Progenitor cell of endocrine pancreas (in vitro differentiated cells): ENCODE data around the gene SFXN5. TPM values are rescaled to one million over a fixed set of nuclear protein-coding genes. Genes with fewer than 3 reads are reported as not detected.

ENCODE experiments used
- DNase-seq: peaks from one replicate; pipeline ENCODE4 v3.0.0; 2021; ENCODE audit warnings: low spot score; ENCODE audit not compliant: unreplicated experiment
- H3K27ac Mint-ChIP-seq: 2 replicates; pipeline ENCODE4 v1.8.0; 2021; ENCODE audit warnings: mild to moderate bottlenecking, moderate library complexity, mixed read lengths
- H3K27me3 Mint-ChIP-seq: 2 replicates; pipeline ENCODE4 v1.8.0; 2021; ENCODE audit warnings: mixed read lengths
- H3K36me3 Mint-ChIP-seq: 2 replicates; pipeline ENCODE4 v1.8.0; 2022; ENCODE audit warnings: mixed read lengths; ENCODE audit not compliant: insufficient read depth
- H3K4me1 Mint-ChIP-seq: 2 replicates; pipeline ENCODE4 v1.8.0; 2021; ENCODE audit warnings: low read depth, mixed read lengths
- H3K4me3 Mint-ChIP-seq: 2 replicates; pipeline ENCODE4 v1.8.0; 2021; ENCODE audit warnings: low read depth, mild to moderate bottlenecking, moderate library complexity, mixed read lengths
- H3K9me3 Mint-ChIP-seq: 2 replicates; pipeline ENCODE4 v1.8.0; 2021; ENCODE audit warnings: low read depth, mixed read lengths
- CTCF ChIP-seq: fragments of 200-600 bp; sonication (generic); IDR thresholded peaks from one replicate; pipeline ENCODE4 v1.5.0; 2021; ENCODE audit warnings: antibody characterized with exemption, mild to moderate bottlenecking; ENCODE audit not compliant: unreplicated experiment
- total RNA-seq: library from RNA; stranded (reverse); gene quantifications from 2 replicates; pipeline ENCODE4 v1.2.1, GENCODE V29; 2021

The SFXN5 gene
- total RNA-seq, 1 donor from 2014 or later, result 33.1 TPM

- H3K4me3 Mint-ChIP-seq, result peak overlapping the region; percentile 53
- no peak for TF ChIP-seq CTCF
- H3K27ac Mint-ChIP-seq, result no peak overlapping the region
- H3K27me3 Mint-ChIP-seq, result peaks cover 70% of the 10 kb centered on the region
- no peaks in the 10 kb centered on the region for H3K36me3 Mint-ChIP-seq
- H3K4me1 Mint-ChIP-seq, result peaks cover 9% of the 10 kb centered on the region
- no peak for DNase-seq
- H3K9me3 Mint-ChIP-seq, result no peaks in the 10 kb centered on the region
Measured at GRCh38 chr2:72920318-72921087, 151.0 kb downstream of the SFXN5 start.

GRCh38 chr2:72919414-72920317, 151.8 kb downstream of the SFXN5 start:
- H3K36me3 Mint-ChIP-seq, result no peaks in the 10 kb centered on the region

GRCh38 chr2:72917877-72918553, 153.5 kb downstream of the SFXN5 start:
- no peak for TF ChIP-seq CTCF
- H3K4me1 Mint-ChIP-seq, result peaks cover 10% of the 10 kb centered on the region
- peaks cover 84% of the 10 kb centered on the region for H3K27me3 Mint-ChIP-seq
- peak overlapping the region; percentile 55 for H3K4me3 Mint-ChIP-seq
- H3K9me3 Mint-ChIP-seq, result no peaks in the 10 kb centered on the region
- no peaks in the 10 kb centered on the region for H3K36me3 Mint-ChIP-seq
- no peak for DNase-seq
- no peak overlapping the region for H3K27ac Mint-ChIP-seq

More at GRCh38 chr2:72919414-72920317, 151.8 kb downstream of the SFXN5 start:
- H3K27me3 Mint-ChIP-seq, result peaks cover 78% of the 10 kb centered on the region
- TF ChIP-seq CTCF, result no peak
- peaks cover 11% of the 10 kb centered on the region for H3K4me1 Mint-ChIP-seq
- no peak overlapping the region for H3K27ac Mint-ChIP-seq
- DNase-seq, result no peak
- H3K9me3 Mint-ChIP-seq, result no peaks in the 10 kb centered on the region
- H3K4me3 Mint-ChIP-seq, result no peak overlapping the region

GRCh38 chr2:72917138-72917876, 154.2 kb downstream of the SFXN5 start, which contains the start of gene EMX1:
TSS of gene EMX1 (plus strand) at chr2:72917519. CDS start at chr2:72917853, 334 bp downstream.
- no peaks in the 10 kb centered on the region for H3K9me3 Mint-ChIP-seq
- H3K27ac Mint-ChIP-seq, result peak within 1 kb of the TSS; percentile 8
- TF ChIP-seq CTCF, result no peak
- H3K36me3 Mint-ChIP-seq, result no peaks in the 10 kb centered on the region
- H3K27me3 Mint-ChIP-seq, result peaks cover 84% of the 10 kb centered on the region
- peak within 1 kb of the TSS; percentile 65 for H3K4me3 Mint-ChIP-seq
- peaks cover 10% of the 10 kb centered on the region for H3K4me1 Mint-ChIP-seq
- peak; percentile 74 for DNase-seq
